NCI-H526 treated with DMSO at 0.1 percent for 48 hours (cell line): Measurements from ENCODE around the gene TRPC6.
"Not testable (repeated sequence)": the region's sequence is repeated elsewhere in the genome, so short reads cannot be mapped to it uniquely, and the experiment has no call there.

Experiments
- DNase-seq: peaks from one replicate; lab custom pipeline; 2025; lab: John Stamatoyannopoulos, UW

Gene TRPC6

GRCh38 chr11:101521821-101522220 is 62.0 kb downstream of the TRPC6 start:
- no peak for DNase-seq

GRCh38 chr11:101516546-101516945 is 67.3 kb downstream of the TRPC6 start:
- no peak for DNase-seq

- DNase-seq: no peak
These were observed 72.7 kb downstream of the TRPC6 start for GRCh38 chr11:101511065-101511464.

GRCh38 chr11:101510591-101510990 is 73.2 kb downstream of the TRPC6 start:
- DNase-seq: no peak

GRCh38 chr11:101509922-101510321 is 73.9 kb downstream of the TRPC6 start:
- DNase-seq: no peak

GRCh38 chr11:101508370-101508769 is 75.4 kb downstream of the TRPC6 start:
- DNase-seq: no peak

- no peak for DNase-seq
These were observed 84.9 kb downstream of the TRPC6 start for GRCh38 chr11:101498891-101499290.

- DNase-seq: no peak
These were observed 86.5 kb downstream of the TRPC6 start for GRCh38 chr11:101497291-101497690.

- no peak for DNase-seq
These were observed 96.0 kb downstream of the TRPC6 start for GRCh38 chr11:101487775-101488174.

GRCh38 chr11:101482556-101483124 is 101.2 kb downstream of the TRPC6 start:
- no peak for DNase-seq

GRCh38 chr11:101478587-101479369 is 105.0 kb downstream of the TRPC6 start:
- DNase-seq: no peak

GRCh38 chr11:101477926-101478325 is 105.9 kb downstream of the TRPC6 start:
- DNase-seq: no peak

GRCh38 chr11:101476191-101476590 is 107.6 kb downstream of the TRPC6 start:
- DNase-seq: no peak

GRCh38 chr11:101475699-101476098 is 108.1 kb downstream of the TRPC6 start:
- DNase-seq: no peak

GRCh38 chr11:101474666-101475065 is 109.1 kb downstream of the TRPC6 start:
- no peak for DNase-seq

GRCh38 chr11:101470881-101471520 is 112.8 kb downstream of the TRPC6 start:
- DNase-seq: no peak

GRCh38 chr11:101470419-101470818 is 113.4 kb downstream of the TRPC6 start:
- no peak for DNase-seq

- DNase-seq: no peak
These were observed 117.5 kb downstream of the TRPC6 start for GRCh38 chr11:101466352-101466751.

- not testable (repeated sequence) for DNase-seq
These were observed 119.4 kb downstream of the TRPC6 start for GRCh38 chr11:101464388-101464787.

- no peak for DNase-seq
These were observed 124.8 kb downstream of the TRPC6 start for GRCh38 chr11:101459020-101459419.

- DNase-seq: no peak
These were observed 125.6 kb downstream of the TRPC6 start for GRCh38 chr11:101458161-101458560.

GRCh38 chr11:101456812-101457211 is 127.0 kb downstream of the TRPC6 start:
- peak; percentile 41 for DNase-seq

GRCh38 chr11:101453682-101454081 is 130.1 kb downstream of the TRPC6 start:
- DNase-seq: no peak
